Activated CD4-positive, alpha-beta T cell treated with anti-CD3 and anti-CD28 coated beads for 36 hours (primary cell): Measurements from ENCODE around the gene TMEM205. TPM values are rescaled to one million over a fixed set of nuclear protein-coding genes. Genes with fewer than 3 reads are reported as not detected.
"Not testable (repeated sequence)": the region's sequence is repeated elsewhere in the genome, so short reads cannot be mapped to it uniquely, and the experiment has no call there.

Experiments
- ATAC-seq: fragments of 200-7000 bp; cut with Tn5 transposase; one replicate; pipeline ENCODE4 v1.10.0; 2021; ENCODE audit warnings: mild to moderate bottlenecking, moderate library complexity
- CTCF ChIA-PET: fragments of 350-600 bp; sonication (Branson Sonifier 250); formaldehyde crosslinking; loops from one replicate; lab custom pipeline; 2021; ENCODE audit warnings: antibody characterized with exemption; lab: Charles Lee
- POLR2A ChIA-PET: fragments of 350-600 bp; sonication (Branson Sonifier 250); formaldehyde crosslinking; loops from one replicate; lab custom pipeline; 2021; ENCODE audit warnings: antibody characterized with exemption, inconsistent platforms; lab: Charles Lee
- DNase-seq: peaks from one replicate; pipeline ENCODE4 v3.0.0-alpha.2; 2020
- H3K27ac Mint-ChIP-seq: one replicate; pipeline ENCODE4 v1.8.0; 2021; ENCODE audit warnings: mixed read lengths
- H3K27me3 Mint-ChIP-seq: one replicate; pipeline ENCODE4 v1.8.0; 2021; ENCODE audit warnings: mixed read lengths
- H3K36me3 Mint-ChIP-seq: one replicate; pipeline ENCODE4 v1.8.0; 2021; ENCODE audit warnings: low read depth, mixed read lengths
- H3K4me1 Mint-ChIP-seq: one replicate; pipeline ENCODE4 v1.8.0; 2021; ENCODE audit warnings: mixed read lengths
- H3K4me3 Mint-ChIP-seq: one replicate; pipeline ENCODE4 v1.8.0; 2021; ENCODE audit warnings: mild to moderate bottlenecking, moderate library complexity, mixed read lengths
- H3K9me3 Mint-ChIP-seq: one replicate; pipeline ENCODE4 v1.8.0; 2021; ENCODE audit warnings: low read depth, mixed read lengths
- intact Hi-C, 2 experiments: fragments of 100-400 bp; cut with DNase I in 1 of 2; cut with micrococcal nuclease in 1 of 2; formaldehyde crosslinking; loops; one replicate each; pipeline versions ENCODE4 v1.14.2 to v1.15.1; 2022 to 2024; cut with DNase I, micrococcal nuclease
- total RNA-seq, 2 experiments: library from RNA; stranded (reverse); gene quantifications; one replicate each; pipeline ENCODE4 v1.2.3, GENCODE V29; 2021

Gene TMEM205
- total RNA-seq, 2 experiments from 2014 or later = 28.0 to 32.6 TPM

- peak; percentile 99 for ATAC-seq
- POLR2A ChIA-PET = interaction anchor here (0.9 kb wide), 1 partner anchor 36 kb away, joined by 3 read pairs; the partner anchor contains the start of gene SWSAP1
- CTCF ChIA-PET = interaction anchor here (0.5 to 1.6 kb wide), 7 partner anchors 30 to 308 kb away, joined by 3 to 5 read pairs (median 4); no protein-coding TSS in a partner anchor
- intact Hi-C loops = loop anchor here in 1 of 2 experiments (1.0 to 5.0 kb wide), 4 partner anchors 16 to 142 kb away; partner anchors contain the start of genes KANK2, ODAD3, PLPPR2 and PRKCSH
- H3K27ac Mint-ChIP-seq = no peak within 1 kb of the TSS
- peaks cover 17% of the 10 kb centered on the region for H3K36me3 Mint-ChIP-seq
- H3K4me3 Mint-ChIP-seq = peak within 1 kb of the TSS; percentile 72
- peaks cover 23% of the 10 kb centered on the region for H3K4me1 Mint-ChIP-seq
- H3K27me3 Mint-ChIP-seq = no peaks in the 10 kb centered on the region
- peak; percentile 93 for DNase-seq
- H3K9me3 Mint-ChIP-seq = peaks cover 4% of the 10 kb centered on the region
Observed at GRCh38 chr19:11339254-11340098, 6.6 kb downstream of the TMEM205 start, which contains the start of gene RAB3D. Gene RAB3D (minus strand): TSS chr19:11339657. CDS start chr19:11337399, 2,258 bp downstream.

GRCh38 chr19:11338569-11339253 lies 7.4 kb downstream of the TMEM205 start:
- Mint-ChIP-seq H3K27ac (no peak overlapping the region), H3K27me3 (no peaks in the 10 kb centered on the region), H3K4me1 (peaks cover 21% of the 10 kb centered on the region), H3K4me3 (peak overlapping the region; percentile 72), H3K9me3 (peaks cover 4% of the 10 kb centered on the region), H3K36me3 (peaks cover 19% of the 10 kb centered on the region)
- ChIA-PET POLR2A (interaction anchor here (0.6 kb wide), 1 partner anchor 132 kb away, joined by 4 read pairs; no protein-coding TSS in a partner anchor), CTCF (interaction anchor here (0.6 to 1.2 kb wide), 5 partner anchors 31 to 300 kb away, joined by 3 to 5 read pairs (median 3); no protein-coding TSS in a partner anchor)
- ATAC-seq = no peak
- DNase-seq = no peak
- intact Hi-C loops = loop anchor here in 1 of 2 experiments (1.0 to 5.0 kb wide), 4 partner anchors 17 to 141 kb away; partner anchors contain the start of genes KANK2, ODAD3, PLPPR2 and PRKCSH

- H3K4me1 Mint-ChIP-seq = peaks cover 21% of the 10 kb centered on the region
- peaks cover 4% of the 10 kb centered on the region for H3K9me3 Mint-ChIP-seq
- intact Hi-C loops = loop anchor here in 1 of 2 experiments (2.0 to 5.0 kb wide), 2 partner anchors 97 to 141 kb away; partner anchors contain the start of genes KANK2, ODAD3 and PRKCSH
- CTCF ChIA-PET = interaction anchor here (0.6 to 1.0 kb wide), 3 partner anchors 153 to 299 kb away, joined by 3 read pairs; no protein-coding TSS in a partner anchor
- no peak overlapping the region for H3K4me3 Mint-ChIP-seq
- ATAC-seq = no peak
- DNase-seq = no peak
- POLR2A ChIA-PET = interaction anchor here (0.6 kb wide), 1 partner anchor 133 kb away, joined by 4 read pairs; no protein-coding TSS in a partner anchor
- no peak overlapping the region for H3K27ac Mint-ChIP-seq
- no peaks in the 10 kb centered on the region for H3K27me3 Mint-ChIP-seq
- peaks cover 19% of the 10 kb centered on the region for H3K36me3 Mint-ChIP-seq
Observed at GRCh38 chr19:11338121-11338520, 7.9 kb downstream of the TMEM205 start.

- no peaks in the 10 kb centered on the region for H3K27me3 Mint-ChIP-seq
- no peak overlapping the region for H3K4me3 Mint-ChIP-seq
- H3K4me1 Mint-ChIP-seq = peaks cover 21% of the 10 kb centered on the region
- ChIA-PET CTCF (no interaction called here), POLR2A (no interaction called here)
- intact Hi-C loops = loop anchor here in 1 of 2 experiments (5.0 kb wide), 1 partner anchor 140 kb away; the partner anchor contains the start of gene KANK2
- H3K36me3 Mint-ChIP-seq = peaks cover 20% of the 10 kb centered on the region
- no peak for ATAC-seq
- H3K27ac Mint-ChIP-seq = no peak overlapping the region
- DNase-seq = no peak
- peaks cover 4% of the 10 kb centered on the region for H3K9me3 Mint-ChIP-seq
Observed at GRCh38 chr19:11337080-11337479, 9.0 kb downstream of the TMEM205 start.

GRCh38 chr19:11335449-11336146 lies 10.5 kb downstream of the TMEM205 start:
- H3K36me3 Mint-ChIP-seq = peaks cover 20% of the 10 kb centered on the region
- H3K27me3 Mint-ChIP-seq = no peaks in the 10 kb centered on the region
- DNase-seq (no peak), ATAC-seq (no peak)
- H3K4me3 Mint-ChIP-seq = no peak overlapping the region
- no peak overlapping the region for H3K27ac Mint-ChIP-seq
- ChIA-PET POLR2A (no interaction called here), CTCF (no interaction called here)
- peaks cover 21% of the 10 kb centered on the region for H3K4me1 Mint-ChIP-seq
- intact Hi-C loops = loop anchor here in 1 of 2 experiments (5.0 kb wide), 1 partner anchor 138 kb away; the partner anchor contains the start of gene KANK2
- H3K9me3 Mint-ChIP-seq = peaks cover 4% of the 10 kb centered on the region

- CTCF ChIA-PET, DNase-seq, H3K4me3 Mint-ChIP-seq, POLR2A ChIA-PET, ATAC-seq, H3K9me3 Mint-ChIP-seq, intact Hi-C loops, H3K27ac Mint-ChIP-seq, H3K27me3 Mint-ChIP-seq: not testable (repeated sequence)
- Mint-ChIP-seq H3K4me1 (peaks cover 15% of the 10 kb centered on the region), H3K36me3 (peaks cover 20% of the 10 kb centered on the region)
Observed at GRCh38 chr19:11333838-11334237, 12.2 kb downstream of the TMEM205 start.

- intact Hi-C loops = no loop called here
- peaks cover 4% of the 10 kb centered on the region for H3K9me3 Mint-ChIP-seq
- no peak overlapping the region for H3K4me3 Mint-ChIP-seq
- H3K27ac Mint-ChIP-seq = no peak overlapping the region
- POLR2A ChIA-PET = interaction anchor here (0.6 kb wide), 2 partner anchors 41 to 182 kb away, joined by 4 to 5 read pairs; no protein-coding TSS in a partner anchor
- no peaks in the 10 kb centered on the region for H3K27me3 Mint-ChIP-seq
- peaks cover 20% of the 10 kb centered on the region for H3K36me3 Mint-ChIP-seq
- CTCF ChIA-PET = no interaction called here
- no peak for DNase-seq
- peaks cover 7% of the 10 kb centered on the region for H3K4me1 Mint-ChIP-seq
- no peak for ATAC-seq
Observed at GRCh38 chr19:11332822-11333221, 13.2 kb downstream of the TMEM205 start.

- intact Hi-C loops = no loop called here
- Mint-ChIP-seq H3K27me3 (no peaks in the 10 kb centered on the region), H3K9me3 (peaks cover 4% of the 10 kb centered on the region), H3K27ac (no peak overlapping the region), H3K4me1 (no peaks in the 10 kb centered on the region), H3K36me3 (peaks cover 17% of the 10 kb centered on the region), H3K4me3 (no peak overlapping the region)
- DNase-seq (no peak), ATAC-seq (no peak)
- CTCF ChIA-PET = no interaction called here
- POLR2A ChIA-PET = no interaction called here
Observed at GRCh38 chr19:11331502-11331901, 14.6 kb downstream of the TMEM205 start.

GRCh38 chr19:11330127-11330526 lies 15.9 kb downstream of the TMEM205 start:
- Mint-ChIP-seq H3K36me3 (peaks cover 5% of the 10 kb centered on the region), H3K9me3 (peaks cover under 1% of the 10 kb centered on the region), H3K27ac (no peak overlapping the region), H3K27me3 (no peaks in the 10 kb centered on the region), H3K4me1 (no peaks in the 10 kb centered on the region), H3K4me3 (no peak overlapping the region)
- ATAC-seq (no peak), DNase-seq (no peak)
- intact Hi-C loops = no loop called here
- CTCF ChIA-PET = no interaction called here
- POLR2A ChIA-PET = interaction anchor here (0.7 kb wide), 1 partner anchor 53 kb away, joined by 5 read pairs; no protein-coding TSS in a partner anchor

GRCh38 chr19:11325544-11325943 lies 20.5 kb downstream of the TMEM205 start:
- Mint-ChIP-seq H3K4me3 (no peak overlapping the region), H3K4me1 (peaks cover 15% of the 10 kb centered on the region), H3K9me3 (no peaks in the 10 kb centered on the region), H3K36me3 (no peaks in the 10 kb centered on the region), H3K27me3 (peaks cover 8% of the 10 kb centered on the region), H3K27ac (no peak overlapping the region)
- intact Hi-C loops = no loop called here
- ATAC-seq (no peak), DNase-seq (no peak)
- ChIA-PET CTCF (no interaction called here), POLR2A (no interaction called here)
